Activated CD4-positive, alpha-beta T cell treated with anti-CD3 and anti-CD28 coated beads for 24 hours (primary cell): ENCODE measurements around the gene MBLAC2.

Source experiments
- DNase-seq, 2 donors: peaks; one replicate each; pipeline ENCODE4 v3.0.0-alpha.2; 2020; ENCODE audit warnings: low read depth in 2 of 2

The MBLAC2 gene

DNA sequence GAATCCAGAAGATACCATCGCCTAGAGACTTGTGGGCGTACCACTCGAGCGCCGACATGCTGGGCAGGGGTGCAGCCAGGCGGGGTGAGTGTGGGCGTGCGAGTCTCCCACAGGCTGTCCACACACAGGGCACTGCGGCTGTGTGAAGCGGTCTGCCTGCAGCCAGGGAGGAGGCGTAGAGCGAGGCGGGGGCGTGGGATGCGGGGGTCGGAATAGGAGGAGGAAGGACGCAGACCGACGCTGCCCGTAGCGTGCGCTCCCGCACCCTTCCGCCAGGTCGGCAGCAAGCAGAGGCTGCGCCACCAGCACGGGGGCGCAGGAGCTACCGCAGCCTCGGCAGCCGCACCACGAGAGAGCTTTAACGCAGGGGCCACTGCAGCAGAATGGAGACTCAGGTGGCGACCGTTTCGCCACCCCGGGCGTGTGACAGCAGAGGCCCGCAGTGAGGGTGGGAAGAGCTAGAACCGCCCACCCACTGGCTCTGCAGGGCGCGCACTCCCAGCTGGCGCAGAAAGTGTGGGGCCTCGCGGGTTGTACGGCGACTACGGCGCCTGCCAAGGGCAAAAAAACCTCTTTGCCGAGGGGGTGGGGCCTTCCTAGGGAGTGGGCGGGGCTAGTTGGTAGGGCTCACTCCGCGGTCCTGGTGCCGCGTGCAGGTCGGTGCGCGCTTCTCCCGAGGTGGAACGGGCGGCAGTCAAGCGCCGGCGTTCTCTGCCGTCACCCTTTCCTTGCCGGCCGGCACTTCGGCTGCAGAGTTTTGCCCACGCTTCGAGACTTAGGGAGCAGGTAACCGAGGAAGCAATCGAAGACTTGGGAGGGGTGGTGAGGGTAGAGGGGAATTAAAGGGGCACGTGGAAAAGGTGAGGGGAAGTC lies at the start of gene MBLAC2, which contains the start of gene POLR3G:
MBLAC2 (minus strand) TSS at position 537 of the 873 bp plus-strand sequence; CDS start at position 58, 479 bp downstream.
POLR3G (plus strand) TSS at position 630 of the 873 bp plus-strand sequence. CDS start 10,704 bp downstream, outside the sequence.
- DNase-seq: peak; percentile 92 to 93

GRCh38 chr5:90519081-90519480 lies 44.5 kb upstream of the MBLAC2 start:
- DNase-seq: no peak

- DNase-seq: no peak
These were observed 44.1 kb upstream of the MBLAC2 start for GRCh38 chr5:90518661-90519060.

GRCh38 chr5:90514520-90514919 lies 39.9 kb upstream of the MBLAC2 start:
- no peak for DNase-seq

DNA sequence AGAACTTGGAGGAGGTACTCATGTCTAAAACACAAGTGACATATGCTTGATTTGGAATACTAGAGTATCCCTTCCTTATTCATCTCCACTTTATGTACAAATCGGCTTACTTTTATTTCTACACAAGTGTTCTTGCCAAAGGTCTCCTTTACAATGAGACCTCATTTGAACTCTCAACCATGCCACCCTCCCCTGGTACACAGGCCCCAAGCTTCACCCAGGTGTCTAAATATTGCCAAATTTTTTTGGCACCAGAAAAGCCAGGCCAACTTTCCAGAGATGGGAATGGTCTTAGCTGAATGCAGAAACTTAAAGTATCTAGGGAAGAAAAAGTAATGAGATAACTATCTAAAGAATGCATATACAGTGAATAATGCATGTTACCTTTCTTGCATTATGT lies 35.9 kb upstream of the MBLAC2 start:
- no peak for DNase-seq

DNA sequence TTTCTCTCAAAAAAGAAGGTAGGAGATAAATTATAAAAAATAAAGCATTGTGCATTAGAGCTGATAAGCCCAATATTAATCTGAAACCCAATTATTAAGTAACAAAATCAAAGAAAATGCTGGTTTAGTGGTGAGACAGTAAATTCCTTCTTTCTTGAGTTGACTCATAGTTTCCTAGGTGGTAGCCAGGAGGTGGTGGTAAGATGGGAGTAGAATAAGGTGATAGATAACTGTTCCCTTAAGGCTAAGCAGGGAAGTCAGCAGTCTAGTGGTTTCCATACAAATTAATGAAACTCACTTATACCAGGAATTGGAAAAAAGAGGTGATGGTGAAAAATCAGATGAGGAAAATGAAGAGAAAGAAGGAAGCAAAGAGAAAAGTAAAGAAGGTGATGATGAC lies 31.6 kb upstream of the MBLAC2 start:
- DNase-seq: no peak

GRCh38 chr5:90504743-90505142 lies 30.2 kb upstream of the MBLAC2 start:
- DNase-seq: no peak

DNA sequence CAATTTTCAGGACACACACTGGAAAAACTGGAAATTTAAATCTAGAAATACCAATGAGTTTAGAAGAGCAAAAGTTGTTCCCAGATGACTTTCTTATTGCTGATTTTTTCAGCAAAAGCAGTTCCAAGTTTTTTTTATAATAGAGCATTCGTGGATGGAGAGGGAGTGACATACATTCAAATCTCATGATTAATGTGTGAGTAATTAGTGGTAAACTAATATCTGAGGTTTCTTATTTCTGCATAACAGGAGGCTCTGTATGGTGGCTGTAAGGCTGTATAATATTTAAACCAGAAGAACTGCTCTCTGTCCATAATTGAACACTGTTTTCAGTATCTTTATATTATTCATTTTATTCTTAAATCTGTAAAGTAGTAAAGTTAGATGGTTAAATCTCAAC lies 29.0 kb upstream of the MBLAC2 start:
- no peak for DNase-seq

DNA sequence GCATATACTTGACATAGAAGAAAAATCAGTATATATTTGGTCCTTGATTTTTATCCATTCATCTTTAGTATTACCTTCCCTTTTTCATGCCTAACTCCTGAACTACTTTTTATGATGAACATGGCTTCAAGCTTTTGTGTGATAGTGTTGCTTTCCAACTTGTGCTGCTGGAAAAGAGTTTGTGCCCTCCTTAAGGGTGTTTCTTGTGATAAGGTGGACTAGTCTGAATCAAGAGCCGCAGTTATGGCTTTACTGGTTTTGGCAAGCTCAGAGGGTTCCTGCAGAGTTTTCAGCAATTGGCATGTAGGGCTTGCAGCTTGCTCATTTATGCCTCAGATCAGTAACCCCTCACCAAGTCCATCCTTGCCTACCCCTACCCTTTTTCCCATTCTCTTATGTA lies 20.6 kb upstream of the MBLAC2 start:
- no peak for DNase-seq

GRCh38 chr5:90494043-90494442 lies 19.5 kb upstream of the MBLAC2 start:
- DNase-seq: no peak

DNA sequence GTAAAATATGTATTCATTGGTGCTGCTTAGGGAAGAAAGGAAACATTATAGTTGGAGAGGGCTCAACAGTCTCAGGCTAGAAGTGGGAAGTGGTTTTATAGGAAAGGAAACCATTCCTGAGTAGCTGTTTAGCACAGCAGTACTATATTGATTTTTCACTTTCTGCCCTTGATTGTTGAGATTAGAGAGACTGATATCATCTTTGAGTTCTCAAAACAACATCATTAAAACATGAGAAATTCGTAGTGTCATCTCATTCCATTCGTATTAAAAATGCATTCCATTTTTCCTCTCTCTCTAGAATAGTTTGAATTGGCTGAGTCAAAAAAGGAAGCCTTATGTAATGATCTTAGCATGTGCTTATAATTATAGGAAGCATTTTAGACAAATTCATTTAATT lies 14.2 kb upstream of the MBLAC2 start:
- no peak for DNase-seq

- DNase-seq: no peak
These were observed 10.0 kb upstream of the MBLAC2 start for GRCh38 chr5:90484540-90484939.

DNA sequence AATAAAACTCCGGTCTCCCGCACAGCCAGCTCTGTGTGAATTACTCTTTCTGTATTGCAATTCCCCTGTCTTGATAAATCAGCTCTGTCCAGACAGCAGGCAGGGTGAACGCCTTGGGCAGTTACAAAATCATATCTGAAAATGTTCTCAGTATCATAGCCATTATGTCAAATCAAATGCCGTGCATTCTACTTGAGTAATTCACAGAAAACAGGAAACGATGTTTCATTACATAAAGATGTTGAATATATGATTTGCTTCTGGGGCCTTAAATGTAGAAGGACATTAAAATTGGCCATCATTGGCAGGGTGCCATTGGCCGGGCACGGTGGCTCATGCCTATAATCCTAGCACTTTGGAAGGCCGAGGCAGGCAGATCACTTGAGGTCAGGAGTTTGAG lies 8.6 kb upstream of the MBLAC2 start:
- DNase-seq: no peak

DNA sequence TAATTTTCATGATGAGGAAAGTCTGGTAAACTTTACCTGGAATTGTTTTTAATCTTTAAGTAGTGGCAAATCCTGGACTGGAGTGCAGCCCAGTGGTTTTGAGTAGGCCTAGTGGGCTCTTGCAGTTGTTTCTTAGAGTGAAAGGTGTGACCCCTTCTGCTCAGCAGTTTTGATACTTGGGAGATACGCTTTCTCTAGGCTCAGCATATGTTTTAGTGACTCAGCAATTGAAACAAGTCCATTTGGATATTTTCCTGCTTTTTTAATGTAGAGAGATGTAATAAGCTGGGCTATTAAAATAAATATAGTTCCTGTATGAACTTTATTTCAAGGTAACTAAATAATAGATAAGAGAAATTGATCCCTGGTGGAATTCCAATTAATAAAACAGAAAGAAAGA lies 6.1 kb upstream of the MBLAC2 start:
- no peak for DNase-seq

- no peak for DNase-seq
These were observed 5.2 kb upstream of the MBLAC2 start for GRCh38 chr5:90479611-90480385.

- no peak for DNase-seq
These were observed 3.1 kb upstream of the MBLAC2 start for GRCh38 chr5:90477621-90478215.

GRCh38 chr5:90477073-90477472 lies 2.5 kb upstream of the MBLAC2 start:
- DNase-seq: no peak

- no peak for DNase-seq
These were observed 1.8 kb upstream of the MBLAC2 start for GRCh38 chr5:90476391-90476790.

- DNase-seq: no peak
These were observed 937 bp upstream of the MBLAC2 start for GRCh38 chr5:90475436-90475980.

DNA sequence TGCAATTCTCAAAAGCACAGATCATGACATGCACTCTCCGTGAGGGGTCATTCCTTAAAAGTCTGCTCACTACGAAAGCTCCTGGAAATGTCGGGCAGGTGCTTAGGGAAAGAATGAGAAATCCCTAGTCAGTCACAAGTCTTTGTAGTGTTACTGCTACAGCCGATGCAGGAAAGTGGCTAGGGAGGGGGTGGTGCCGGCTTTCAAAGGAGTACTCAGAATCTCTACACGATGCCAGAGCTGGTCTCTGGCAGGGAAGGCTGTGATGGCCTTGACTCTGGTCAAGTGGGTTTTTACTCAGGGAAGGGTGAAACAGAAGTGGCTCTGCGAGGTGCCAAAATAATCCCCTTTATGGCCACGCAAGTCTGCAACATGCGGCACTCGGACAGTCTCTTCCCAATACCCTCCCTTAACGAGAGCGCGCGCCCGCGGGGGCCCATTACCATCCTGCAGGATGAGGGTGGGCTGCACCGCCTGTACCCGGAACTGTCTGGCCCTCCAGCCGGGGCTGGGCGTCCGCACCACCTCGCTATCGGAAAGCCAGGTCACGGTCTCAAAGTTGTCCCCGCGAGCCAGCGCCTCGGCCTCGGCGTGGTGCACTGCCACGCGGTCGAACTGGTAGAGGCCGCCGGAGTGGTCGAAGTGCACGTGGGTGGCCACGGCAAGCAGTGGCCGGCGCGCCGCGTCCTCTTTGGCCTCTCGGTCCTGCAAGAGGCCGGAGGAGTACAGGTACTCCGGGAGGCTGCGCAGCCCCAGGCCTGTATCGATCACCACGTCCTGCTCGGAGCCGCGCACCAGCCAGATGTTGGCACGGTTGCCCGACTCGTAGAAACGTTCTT lies 956 bp downstream of the MBLAC2 start:
- peak; percentile 7 for DNase-seq

DNA sequence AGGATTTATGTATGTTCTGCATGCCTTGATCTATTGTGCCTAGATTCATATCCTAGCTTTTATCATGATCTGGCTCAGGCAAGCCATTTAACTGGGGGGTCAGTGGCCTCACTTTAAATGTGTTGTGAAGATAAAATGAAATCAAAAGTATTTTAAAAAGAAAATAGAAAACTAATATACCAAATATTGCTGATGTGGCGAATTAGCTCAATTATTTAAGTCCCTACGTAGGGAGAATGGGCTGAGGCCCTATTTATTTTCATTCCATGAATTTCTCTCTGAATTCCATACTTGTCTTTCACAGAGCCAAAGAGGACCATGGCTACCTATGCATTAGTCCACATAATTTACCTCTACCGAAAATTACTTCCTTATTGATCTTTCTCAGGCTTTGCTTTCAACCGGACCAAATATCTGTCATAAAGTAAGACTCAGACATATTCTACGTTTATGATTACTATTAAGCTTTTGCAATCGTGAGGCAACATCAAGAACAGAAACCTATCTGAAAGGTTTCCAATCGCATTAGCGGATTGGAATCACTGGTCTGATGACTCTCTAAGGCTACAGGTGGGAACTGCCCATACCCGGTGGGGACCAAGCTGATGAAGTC lies 1.7 kb downstream of the MBLAC2 start:
- DNase-seq: no peak
